Measurements from ENCODE around the gene SINHCAF.

DNA sequence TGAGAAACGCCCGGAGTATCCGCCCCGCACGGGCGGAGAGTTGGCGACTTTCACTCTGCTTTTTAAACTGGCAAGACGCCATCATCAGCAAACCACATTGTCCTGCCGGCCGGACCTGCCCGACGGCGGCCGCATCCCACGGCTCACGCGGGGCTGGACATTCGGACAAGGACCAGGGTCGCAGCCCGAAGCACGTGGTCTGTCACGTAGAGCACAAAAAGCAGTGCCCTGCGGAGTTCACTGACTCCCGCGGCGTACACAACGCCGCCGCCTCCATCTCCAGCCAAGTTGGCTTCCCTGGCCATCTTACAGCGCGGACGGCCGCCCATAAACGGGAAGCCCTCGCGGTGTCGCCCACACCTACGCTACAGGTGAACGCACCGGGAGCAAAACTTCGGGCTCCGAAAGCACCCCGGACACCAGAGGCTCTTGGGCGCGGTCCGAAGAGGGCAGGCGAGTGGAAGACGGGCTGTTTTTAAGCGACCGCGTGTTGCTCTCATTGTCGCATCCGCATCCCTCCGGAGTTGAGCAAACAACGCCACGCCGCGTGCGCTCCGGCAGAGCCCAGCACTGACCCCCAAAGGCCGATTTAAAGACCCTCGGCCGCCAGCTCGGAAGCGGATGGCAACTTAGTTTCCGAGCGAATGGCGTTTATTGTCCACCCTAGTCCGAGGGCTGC lies 966 bp downstream of the SINHCAF start:
- TF ChIP-seq CTCF (IDR thresholded peaks at IDR 0.05) (no peak), POLR2A (IDR thresholded peaks at IDR 0.05) (no peak)
